WTC11 (cell line): ENCODE results near the gene SYT9. TPM values are rescaled to one million over a fixed set of nuclear protein-coding genes. Genes with fewer than 3 reads are reported as not detected.

Experiments used
- ATAC-seq: fragments of 200-7000 bp; cut with Tn5 transposase; 2 replicates; pipeline ENCODE4 v1.10.0; 2021; ENCODE audit warnings: mild to moderate bottlenecking, moderate library complexity
- CTCF ChIA-PET: fragments of 300-600 bp; sonication (Branson Sonifier 250); formaldehyde crosslinking; loops from one replicate; lab custom pipeline; 2021; ENCODE audit warnings: antibody characterized with exemption; lab: Charles Lee
- POLR2A ChIA-PET: fragments of 350-600 bp; sonication (Branson Sonifier 250); formaldehyde crosslinking; loops from one replicate; lab custom pipeline; 2021; ENCODE audit warnings: antibody characterized with exemption; lab: Charles Lee
- DNase-seq: peaks from one replicate; pipeline ENCODE4 v3.0.0; 2021; ENCODE audit warnings: low spot score
- H3K27ac Mint-ChIP-seq: 2 replicates; pipeline ENCODE4 v1.8.0; 2021; ENCODE audit warnings: mixed read lengths
- H3K27me3 Mint-ChIP-seq: 2 replicates; pipeline ENCODE4 v1.8.0; 2021; ENCODE audit warnings: low read depth, mild to moderate bottlenecking, moderate library complexity, mixed read lengths
- H3K36me3 Mint-ChIP-seq: 2 replicates; pipeline ENCODE4 v1.8.0; 2021; ENCODE audit warnings: mixed read lengths
- H3K4me1 Mint-ChIP-seq: 2 replicates; pipeline ENCODE4 v1.8.0; 2022; ENCODE audit warnings: mixed read lengths
- H3K4me3 Mint-ChIP-seq: 2 replicates; pipeline ENCODE4 v1.8.0; 2021; ENCODE audit warnings: mild to moderate bottlenecking, moderate library complexity, mixed read lengths
- H3K9me3 Mint-ChIP-seq: 2 replicates; pipeline ENCODE4 v1.8.0; 2021; ENCODE audit warnings: mixed read lengths
- AFF4 ChIP-seq: sonication (generic); formaldehyde crosslinking; IDR thresholded peaks from 2 replicates; pipeline ENCODE4 v1.8.1; 2023; ENCODE audit warnings: mild to moderate bottlenecking, missing genetic modification reagents, borderline replicate concordance
- FOXJ3 ChIP-seq: sonication (generic); formaldehyde crosslinking; IDR thresholded peaks from 2 replicates; pipeline ENCODE4 v1.9.0; 2021; ENCODE audit warnings: missing genetic modification reagents, mild to moderate bottlenecking, borderline replicate concordance
- KAT7 ChIP-seq: sonication (generic); formaldehyde crosslinking; IDR thresholded peaks from 2 replicates; pipeline ENCODE4 v1.8.1; 2023; ENCODE audit warnings: missing genetic modification reagents, mild to moderate bottlenecking, borderline replicate concordance
- NFE2L1 ChIP-seq: sonication (generic); formaldehyde crosslinking; IDR thresholded peaks from 2 replicates; pipeline ENCODE4 v1.8.1; 2023; ENCODE audit warnings: missing genetic modification reagents
- NFYB ChIP-seq: sonication (generic); formaldehyde crosslinking; conservative IDR thresholded peaks from 2 replicates; pipeline ENCODE4 v1.8.0; 2022; ENCODE audit warnings: low read depth, missing genetic modification reagents
- PRRX2 ChIP-seq: fragments of 250-450 bp; sonication (Bioruptor Pico); IDR thresholded peaks from 2 replicates; pipeline ENCODE4 v1.8.0; 2021; ENCODE audit warnings: mild to moderate bottlenecking
- USF2 ChIP-seq: sonication (generic); formaldehyde crosslinking; IDR thresholded peaks from 2 replicates; pipeline ENCODE4 v1.8.1; 2023; ENCODE audit warnings: mild to moderate bottlenecking, missing genetic modification reagents, moderate library complexity
- ZBTB21 ChIP-seq: sonication (generic); formaldehyde crosslinking; IDR thresholded peaks from 2 replicates; pipeline ENCODE4 v1.8.1; 2023; ENCODE audit warnings: mild to moderate bottlenecking, missing genetic modification reagents, borderline replicate concordance
- ZNF396 ChIP-seq: fragments of 250-450 bp; sonication (Bioruptor Pico); IDR thresholded peaks from 2 replicates; pipeline ENCODE4 v1.8.0; 2021; ENCODE audit warnings: mild to moderate bottlenecking, moderate library complexity, borderline replicate concordance
- ZNF416 ChIP-seq: fragments of 250-450 bp; sonication (Bioruptor Pico); IDR thresholded peaks from 2 replicates; pipeline ENCODE4 v1.9.0; 2021; ENCODE audit warnings: mild to moderate bottlenecking, inconsistent platforms
- ZNF532 ChIP-seq: fragments of 250-450 bp; sonication (Bioruptor Pico); IDR thresholded peaks from 2 replicates; pipeline ENCODE4 v1.9.0; 2021; ENCODE audit warnings: mild to moderate bottlenecking, borderline replicate concordance
- total RNA-seq: library from RNA; stranded (reverse); gene quantifications from 3 replicates; pipeline ENCODE4 v1.2.3, GENCODE V29; 2021
- TF ChIP-seq, protein P1 (sequence below): sonication (generic); formaldehyde crosslinking; IDR thresholded peaks from 2 replicates; pipeline ENCODE4 v1.8.0; 2022; ENCODE audit warnings: mild to moderate bottlenecking, missing genetic modification reagents
- TF ChIP-seq, protein P2 (sequence below): sonication (generic); formaldehyde crosslinking; IDR thresholded peaks from 2 replicates; pipeline ENCODE4 v1.8.0; 2022; ENCODE audit warnings: mild to moderate bottlenecking, missing genetic modification reagents
- TF ChIP-seq, protein P3 (sequence below): sonication (generic); formaldehyde crosslinking; IDR thresholded peaks from 2 replicates; pipeline ENCODE4 v1.8.0; 2022; ENCODE audit warnings: mild to moderate bottlenecking, missing genetic modification reagents
- TF ChIP-seq, protein P4 (sequence below): fragments of 250-450 bp; sonication (Bioruptor Pico); IDR thresholded peaks from 2 replicates; pipeline ENCODE4 v1.9.0; 2021; ENCODE audit warnings: moderate library complexity, mild to moderate bottlenecking, inconsistent platforms, borderline replicate concordance

Gene SYT9
- total RNA-seq, 1 experiment from 2014 or later = 1.3 TPM

DNA sequence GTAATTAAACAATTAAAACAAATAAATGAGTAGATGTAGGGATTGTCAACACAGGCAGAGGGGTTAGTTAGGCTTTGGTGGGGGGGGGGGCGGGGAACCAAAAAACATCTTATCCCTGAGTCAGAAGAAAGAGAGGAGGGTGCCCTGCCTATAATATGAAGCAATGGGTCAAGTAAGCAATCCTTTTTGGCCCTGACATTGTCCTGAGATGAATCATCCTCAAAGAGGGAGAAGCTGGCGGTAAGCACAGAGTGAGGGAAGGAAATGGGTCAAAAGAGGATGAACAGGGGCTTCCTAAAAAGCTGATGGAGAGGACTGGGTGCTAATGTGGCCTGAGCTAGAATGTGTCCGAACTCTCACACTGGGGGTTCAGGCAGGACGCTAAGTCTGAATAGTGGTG is 238.3 kb downstream of the SYT9 start:
- POLR2A ChIA-PET = no interaction called here
- Mint-ChIP-seq H3K27me3 (no peaks in the 10 kb centered on the region), H3K9me3 (0 out of 2 replicates have a peak, but pooled peaks cover 4% of the 10 kb centered on the region), H3K4me1 (peaks cover 30% of the 10 kb centered on the region), H3K36me3 (no peaks in the 10 kb centered on the region), H3K4me3 (no peak overlapping the region), H3K27ac (no peak overlapping the region)
- no peak for DNase-seq
- CTCF ChIA-PET = interaction anchor here (1.0 kb wide), 2 partner anchors 23 to 175 kb away, joined by 4 read pairs; no protein-coding TSS in a partner anchor
- TF ChIP-seq, protein P1, sequence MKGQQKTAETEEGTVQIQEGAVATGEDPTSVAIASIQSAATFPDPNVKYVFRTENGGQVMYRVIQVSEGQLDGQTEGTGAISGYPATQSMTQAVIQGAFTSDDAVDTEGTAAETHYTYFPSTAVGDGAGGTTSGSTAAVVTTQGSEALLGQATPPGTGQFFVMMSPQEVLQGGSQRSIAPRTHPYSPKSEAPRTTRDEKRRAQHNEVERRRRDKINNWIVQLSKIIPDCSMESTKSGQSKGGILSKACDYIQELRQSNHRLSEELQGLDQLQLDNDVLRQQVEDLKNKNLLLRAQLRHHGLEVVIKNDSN = no peak
- no peak for TF ChIP-seq ZNF396 (CRISPR knock-in tag)
- TF ChIP-seq, protein P2, sequence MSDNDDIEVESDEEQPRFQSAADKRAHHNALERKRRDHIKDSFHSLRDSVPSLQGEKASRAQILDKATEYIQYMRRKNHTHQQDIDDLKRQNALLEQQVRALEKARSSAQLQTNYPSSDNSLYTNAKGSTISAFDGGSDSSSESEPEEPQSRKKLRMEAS (CRISPR knock-in tag) = no peak
- no peak for TF ChIP-seq AFF4
- TF ChIP-seq ZBTB21 (CRISPR knock-in tag) = no peak
- no peak for ATAC-seq

GRCh38 chr11:7490535-7490934 is 238.8 kb downstream of the SYT9 start:
- ChIA-PET POLR2A (no interaction called here), CTCF (interaction anchor here (1.0 to 1.5 kb wide), 3 partner anchors 22 to 175 kb away, joined by 4 read pairs; no protein-coding TSS in a partner anchor)
- Mint-ChIP-seq H3K9me3 (0 out of 2 replicates have a peak, but pooled peaks cover 4% of the 10 kb centered on the region), H3K36me3 (no peaks in the 10 kb centered on the region), H3K27me3 (no peaks in the 10 kb centered on the region), H3K4me3 (no peak overlapping the region), H3K27ac (no peak overlapping the region), H3K4me1 (peaks cover 26% of the 10 kb centered on the region)
- DNase-seq (no peak), ATAC-seq (peak; percentile 34; the same call in 1 of the 2 replicates)
- TF ChIP-seq PRRX2 (CRISPR knock-in tag) (no peak), USF2 (CRISPR knock-in tag) (no peak), ZNF416 (no peak)

DNA sequence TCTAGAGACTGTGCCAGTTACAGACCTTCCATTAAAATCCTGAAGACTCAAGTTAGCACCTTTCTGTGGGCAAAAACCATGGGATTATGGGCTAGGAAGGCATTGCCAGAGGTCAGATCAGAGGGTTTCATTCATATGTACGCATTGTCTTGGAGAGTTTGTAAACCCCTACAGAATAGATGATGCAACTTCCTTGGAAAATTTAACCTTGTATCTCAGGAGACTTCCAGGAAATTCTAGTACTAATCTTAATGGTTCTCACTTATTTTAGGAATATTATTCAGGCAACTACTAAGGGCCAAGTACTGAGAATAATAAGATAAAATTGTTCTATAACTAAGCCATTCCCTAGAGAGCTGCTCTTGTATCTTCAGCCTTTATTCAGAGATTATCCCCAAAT is 240.5 kb downstream of the SYT9 start:
- H3K4me1 Mint-ChIP-seq = peaks cover 26% of the 10 kb centered on the region
- no peak overlapping the region for H3K4me3 Mint-ChIP-seq
- H3K36me3 Mint-ChIP-seq = no peaks in the 10 kb centered on the region
- ChIA-PET CTCF (no interaction called here), POLR2A (no interaction called here)
- ATAC-seq (no peak), DNase-seq (no peak)
- no peaks in the 10 kb centered on the region for H3K27me3 Mint-ChIP-seq
- no peak overlapping the region for H3K27ac Mint-ChIP-seq
- H3K9me3 Mint-ChIP-seq = 0 out of 2 replicates have a peak, but pooled peaks cover 4% of the 10 kb centered on the region
- no peak for TF ChIP-seq KAT7 (CRISPR knock-in tag)
- TF ChIP-seq NFYB (CRISPR knock-in tag) = no peak
- TF ChIP-seq, protein P3, sequence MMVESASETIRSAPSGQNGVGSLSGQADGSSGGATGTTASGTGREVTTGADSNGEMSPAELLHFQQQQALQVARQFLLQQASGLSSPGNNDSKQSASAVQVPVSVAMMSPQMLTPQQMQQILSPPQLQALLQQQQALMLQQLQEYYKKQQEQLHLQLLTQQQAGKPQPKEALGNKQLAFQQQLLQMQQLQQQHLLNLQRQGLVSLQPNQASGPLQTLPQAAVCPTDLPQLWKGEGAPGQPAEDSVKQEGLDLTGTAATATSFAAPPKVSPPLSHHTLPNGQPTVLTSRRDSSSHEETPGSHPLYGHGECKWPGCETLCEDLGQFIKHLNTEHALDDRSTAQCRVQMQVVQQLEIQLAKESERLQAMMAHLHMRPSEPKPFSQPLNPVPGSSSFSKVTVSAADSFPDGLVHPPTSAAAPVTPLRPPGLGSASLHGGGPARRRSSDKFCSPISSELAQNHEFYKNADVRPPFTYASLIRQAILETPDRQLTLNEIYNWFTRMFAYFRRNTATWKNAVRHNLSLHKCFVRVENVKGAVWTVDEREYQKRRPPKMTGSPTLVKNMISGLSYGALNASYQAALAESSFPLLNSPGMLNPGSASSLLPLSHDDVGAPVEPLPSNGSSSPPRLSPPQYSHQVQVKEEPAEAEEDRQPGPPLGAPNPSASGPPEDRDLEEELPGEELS (CRISPR knock-in tag) = no peak
- TF ChIP-seq FOXJ3 = no peak
- TF ChIP-seq ZNF532 = no peak
- TF ChIP-seq, protein P4, sequence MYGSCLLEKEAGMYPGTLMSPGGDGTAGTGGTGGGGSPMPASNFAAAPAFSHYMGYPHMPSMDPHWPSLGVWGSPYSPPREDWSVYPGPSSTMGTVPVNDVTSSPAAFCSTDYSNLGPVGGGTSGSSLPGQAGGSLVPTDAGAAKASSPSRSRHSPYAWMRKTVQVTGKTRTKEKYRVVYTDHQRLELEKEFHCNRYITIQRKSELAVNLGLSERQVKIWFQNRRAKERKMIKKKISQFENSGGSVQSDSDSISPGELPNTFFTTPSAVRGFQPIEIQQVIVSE (CRISPR knock-in tag) = no peak
- TF ChIP-seq NFE2L1 (CRISPR knock-in tag) = no peak
